GM21737 (cell line): ENCODE measurements around the gene PITX2.

Source experiments
- ATAC-seq: cut with Tn5 transposase; IDR thresholded peaks from one replicate; pipeline ENCODE4 v1.9.1; 2021; ENCODE audit warnings: mild to moderate bottlenecking, moderate library complexity; ENCODE audit not compliant: unreplicated experiment

Gene PITX2

GRCh38 chr4:110622841-110623717 lies at the start of gene PITX2:
Gene PITX2, minus strand, starts transcription at chr4:110623077. Its CDS starts 617 bp downstream, at chr4:110622460.
- ATAC-seq = peak; percentile 89

GRCh38 chr4:110671679-110672078 lies 48.8 kb upstream of the PITX2 start:
- ATAC-seq = no peak

- no peak for ATAC-seq
Measured at GRCh38 chr4:110669663-110670062, 46.8 kb upstream of the PITX2 start.

GRCh38 chr4:110668463-110669235 lies 45.8 kb upstream of the PITX2 start:
- ATAC-seq = no peak

- ATAC-seq = no peak
Measured at GRCh38 chr4:110667670-110668069, 44.8 kb upstream of the PITX2 start.

- no peak for ATAC-seq
Measured at GRCh38 chr4:110666030-110666429, 43.2 kb upstream of the PITX2 start.

GRCh38 chr4:110663738-110664444 lies 41.0 kb upstream of the PITX2 start:
- ATAC-seq = no peak

GRCh38 chr4:110663206-110663605 lies 40.3 kb upstream of the PITX2 start:
- no peak for ATAC-seq

- no peak for ATAC-seq
Measured at GRCh38 chr4:110660755-110661154, 37.9 kb upstream of the PITX2 start.

GRCh38 chr4:110654254-110654635 lies 31.4 kb upstream of the PITX2 start:
- ATAC-seq = no peak

- ATAC-seq = no peak
Measured at GRCh38 chr4:110653321-110654253, 30.7 kb upstream of the PITX2 start.

GRCh38 chr4:110644008-110644407 lies 21.1 kb upstream of the PITX2 start:
- no peak for ATAC-seq

GRCh38 chr4:110643096-110643495 lies 20.2 kb upstream of the PITX2 start:
- ATAC-seq = no peak

GRCh38 chr4:110641218-110641617 lies 18.3 kb upstream of the PITX2 start:
- ATAC-seq = no peak

GRCh38 chr4:110640576-110640975 lies 17.7 kb upstream of the PITX2 start:
- ATAC-seq = no peak

GRCh38 chr4:110639207-110640090 lies 16.6 kb upstream of the PITX2 start:
- no peak for ATAC-seq

GRCh38 chr4:110638089-110638746 lies 15.3 kb upstream of the PITX2 start:
- no peak for ATAC-seq

GRCh38 chr4:110637408-110638088 lies 14.7 kb upstream of the PITX2 start:
- no peak for ATAC-seq
